Stimulated activated CD8-positive, alpha-beta memory T cell treated with anti-CD3 and anti-CD28 coated beads, Interleukin-15, amount 100 ng/mL, for 1 hour (primary cell): ENCODE results near the gene ZNF778.
"Not testable (repeated sequence)": the region's sequence is repeated elsewhere in the genome, so short reads cannot be mapped to it uniquely, and the experiment has no call there.

Source experiments
- DNase-seq: peaks from one replicate; pipeline ENCODE4 v3.0.0-alpha.2; 2020; ENCODE audit warnings: low read depth

ZNF778 gene

GRCh38 chr16:89217138-89217387, 440 bp upstream of the ZNF778 start:
- no peak for DNase-seq

DNA sequence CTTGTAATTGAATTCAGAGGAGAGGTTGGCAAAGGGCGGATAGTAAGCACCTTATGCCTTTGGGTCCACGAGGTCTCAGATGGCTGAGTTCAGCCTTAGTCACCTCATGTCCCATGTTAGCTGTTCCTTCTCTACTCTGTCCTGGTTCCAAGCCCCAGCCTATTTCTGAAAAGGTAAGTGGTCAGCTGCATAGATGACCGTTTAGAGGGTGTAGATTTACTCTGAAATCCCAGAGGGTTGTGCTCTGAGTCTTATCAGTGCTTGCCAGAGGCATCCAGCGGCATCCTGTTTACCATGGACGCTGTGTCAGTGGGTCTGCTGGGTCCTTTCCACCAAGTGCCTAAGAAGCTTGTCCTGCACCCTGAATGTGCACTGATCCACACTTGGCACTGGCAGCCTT, 1.9 kb downstream of the ZNF778 start:
- no peak for DNase-seq

GRCh38 chr16:89221604-89222003, 4.1 kb downstream of the ZNF778 start:
- DNase-seq: no peak

- DNase-seq: no peak
Measured at GRCh38 chr16:89222931-89223330, 5.4 kb downstream of the ZNF778 start.

- no peak for DNase-seq
Measured at GRCh38 chr16:89224665-89225064, 7.2 kb downstream of the ZNF778 start.

GRCh38 chr16:89230255-89230654, 12.8 kb downstream of the ZNF778 start:
- no peak for DNase-seq

DNA sequence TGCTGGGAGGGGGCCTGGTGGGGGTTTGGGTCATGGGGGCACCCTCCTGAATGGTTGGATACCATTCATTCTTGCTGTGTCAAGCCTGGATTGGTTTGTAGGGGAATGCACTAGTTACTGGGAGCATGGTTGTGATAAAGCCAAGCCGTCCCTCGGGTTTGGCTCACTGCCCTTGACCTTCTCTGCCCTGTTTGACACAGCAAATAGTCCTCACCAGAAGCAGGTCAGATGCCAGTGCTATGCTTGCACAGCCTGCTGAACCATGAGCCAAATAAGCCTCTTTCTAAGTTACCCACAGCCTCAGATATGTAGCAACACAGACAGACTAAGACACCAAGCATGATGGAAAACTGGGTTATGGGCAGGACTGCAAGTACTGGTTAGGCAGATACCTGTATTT, 14.6 kb downstream of the ZNF778 start:
- no peak for DNase-seq

GRCh38 chr16:89233678-89234490, 16.4 kb downstream of the ZNF778 start:
- no peak for DNase-seq

DNA sequence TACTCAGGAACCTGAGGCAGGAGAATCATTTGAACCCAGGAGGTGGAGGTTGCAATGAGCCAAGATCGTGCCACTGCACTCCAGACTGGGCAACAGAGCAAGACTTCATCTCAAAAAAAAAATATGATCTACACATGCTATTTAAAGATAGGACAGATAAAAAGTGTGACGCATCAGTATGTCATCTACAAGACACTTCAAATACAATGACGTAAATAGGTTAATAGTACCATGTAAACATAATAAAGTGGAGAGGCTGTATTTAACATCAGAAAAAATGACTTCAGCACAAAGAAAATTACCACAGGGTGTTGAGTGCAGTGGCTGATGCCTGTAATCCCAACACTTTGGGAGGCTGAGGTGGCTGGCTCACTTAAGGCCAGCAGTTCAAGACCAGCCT, 20.2 kb downstream of the ZNF778 start:
- no peak for DNase-seq

GRCh38 chr16:89241187-89242007, 23.9 kb downstream of the ZNF778 start:
- peak; percentile 39 for DNase-seq

DNA sequence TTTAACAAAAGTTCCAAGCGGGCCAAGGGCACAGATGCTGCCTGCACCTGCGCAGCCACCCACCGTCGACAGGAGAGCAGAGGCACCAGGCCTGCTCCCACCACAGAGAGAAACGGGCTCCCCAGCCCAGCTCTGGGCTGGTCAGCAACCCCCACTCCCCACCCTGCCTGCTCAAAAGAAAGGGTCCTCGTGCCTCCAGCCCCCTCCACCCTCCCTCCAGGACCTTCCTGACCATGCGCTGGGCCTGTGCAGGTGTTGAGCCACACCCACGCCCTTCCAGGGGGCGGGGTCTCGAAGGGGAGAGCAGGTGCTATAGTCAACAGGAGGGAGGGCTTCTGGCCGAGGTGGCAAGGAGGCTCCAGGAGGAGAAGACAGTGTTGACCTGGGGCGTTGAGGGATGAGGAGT, 25.3 kb downstream of the ZNF778 start:
- DNase-seq: no peak

DNA sequence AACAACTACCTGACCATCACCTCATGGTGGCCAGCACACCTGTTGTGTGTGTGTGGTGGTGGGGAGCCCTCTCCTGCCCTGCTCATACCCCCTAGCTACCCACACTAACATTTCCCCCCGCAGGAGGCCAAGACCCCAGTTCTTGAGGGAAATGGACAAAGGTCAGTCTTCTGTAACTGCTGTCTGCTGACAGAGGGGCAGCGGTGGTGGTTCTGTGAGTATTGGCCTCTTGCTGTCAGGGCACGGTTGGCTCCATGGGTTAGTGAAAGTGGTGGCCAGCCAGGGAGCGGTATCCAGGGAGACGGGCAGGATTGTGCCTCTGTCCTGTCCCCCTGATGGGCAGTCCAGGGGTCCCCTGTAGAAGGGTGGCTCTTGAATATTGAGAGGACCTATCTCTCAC, 26.2 kb downstream of the ZNF778 start:
- DNase-seq: no peak

DNA sequence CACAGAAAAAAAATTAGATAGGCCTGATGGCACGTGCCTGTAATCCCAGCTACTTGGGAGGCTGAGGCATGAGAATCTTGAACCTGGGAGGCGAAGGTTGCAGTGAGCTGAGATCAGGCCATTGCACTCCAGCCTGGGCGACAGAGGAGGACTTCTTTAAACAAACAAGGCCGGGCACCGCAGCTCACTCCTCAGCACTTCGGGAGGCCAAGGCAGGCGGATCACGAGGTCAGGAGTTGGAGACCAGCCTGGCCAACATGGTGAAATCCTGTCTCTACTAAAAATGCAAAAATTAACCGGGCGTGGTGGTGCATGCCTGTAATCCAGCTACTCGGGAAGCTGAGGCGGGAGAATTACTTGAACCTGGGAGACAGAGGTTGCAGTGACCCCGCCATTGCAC, 26.8 kb downstream of the ZNF778 start:
- DNase-seq: not testable (repeated sequence)

DNA sequence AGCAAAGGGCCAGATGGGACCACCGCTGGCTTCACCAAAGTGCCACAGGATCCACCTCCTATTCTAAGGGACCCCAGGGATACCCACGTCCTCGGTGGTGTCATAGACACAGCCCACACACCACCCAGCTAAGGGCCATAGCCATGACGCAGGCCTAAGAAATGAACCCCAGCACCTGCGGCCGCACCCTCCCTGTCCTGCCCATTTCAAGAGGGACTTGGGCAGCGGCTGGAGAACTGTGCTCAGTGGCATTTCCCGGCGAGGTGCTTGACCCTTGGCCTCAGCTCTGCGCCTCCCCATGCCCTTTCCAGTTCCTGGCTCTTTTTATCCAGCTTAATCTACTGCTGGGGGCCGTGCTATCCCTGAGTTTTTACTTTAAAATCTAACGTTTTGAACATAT, 27.3 kb downstream of the ZNF778 start:
- DNase-seq: no peak

DNA sequence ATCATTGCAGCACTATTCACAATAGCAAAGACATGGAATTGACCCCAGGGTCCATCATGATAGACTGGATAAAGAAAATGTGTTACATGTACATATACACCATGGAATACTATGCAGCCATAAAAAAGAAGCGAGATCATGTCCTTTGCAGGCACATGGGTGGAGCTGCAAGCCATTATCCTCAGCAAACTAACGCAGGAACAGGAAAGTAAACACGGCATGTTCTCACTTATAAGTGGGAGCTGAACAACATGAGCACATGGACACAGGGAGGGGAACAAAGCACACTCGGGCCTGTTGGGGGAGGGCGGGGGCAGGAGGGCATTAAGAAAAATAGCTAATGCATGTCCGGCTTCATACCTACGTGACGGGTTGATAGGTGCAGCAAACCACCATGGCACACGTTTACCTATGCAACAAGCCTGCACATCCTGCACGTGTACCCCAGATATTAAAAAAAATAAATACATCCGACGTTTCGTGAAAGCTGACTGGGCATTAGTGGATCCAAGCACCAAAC, 28.9 kb downstream of the ZNF778 start:
- no peak for DNase-seq

DNA sequence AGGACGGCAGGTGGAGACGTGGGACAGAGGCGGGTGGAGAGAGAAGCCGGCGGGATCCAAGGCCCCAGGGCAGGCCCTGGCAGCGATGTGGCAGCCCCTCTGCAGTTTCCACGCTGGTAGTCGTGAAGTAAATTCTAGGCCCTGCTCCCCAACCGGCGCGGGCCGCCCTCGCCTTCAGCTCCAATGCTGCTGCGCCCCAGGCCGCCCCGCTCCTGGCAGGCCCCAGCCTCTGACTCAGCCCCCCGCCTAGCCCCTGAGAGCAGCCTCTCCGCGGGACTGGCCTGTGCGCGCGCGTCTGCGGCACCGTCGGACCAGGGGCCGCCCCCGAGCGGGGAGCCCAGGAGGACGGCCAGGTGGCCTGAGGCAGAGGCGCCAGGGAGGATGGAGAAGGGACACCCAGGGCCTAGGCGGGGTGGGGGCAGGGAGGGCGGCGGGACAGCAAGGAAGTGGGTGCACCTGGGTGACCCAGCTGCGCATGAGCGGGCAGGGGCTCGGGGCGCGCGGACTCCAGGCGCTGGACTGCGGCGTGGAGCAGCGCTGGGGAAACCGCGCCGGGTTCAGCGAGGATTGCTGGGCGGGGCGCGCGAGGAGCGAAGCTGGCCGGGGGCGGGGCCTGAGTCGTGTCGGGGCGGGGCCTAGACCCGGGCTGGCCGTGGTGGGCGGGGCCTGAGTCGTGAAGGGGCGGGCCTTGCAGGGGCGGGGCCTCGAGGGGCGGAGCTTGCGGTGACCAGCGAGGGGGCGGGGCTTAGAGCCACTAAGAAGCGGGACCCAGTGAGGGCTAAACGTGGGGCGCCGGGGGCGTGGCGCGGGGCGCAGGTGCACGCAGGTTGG, 29.6 kb downstream of the ZNF778 start:
- DNase-seq: peak; percentile 99

DNA sequence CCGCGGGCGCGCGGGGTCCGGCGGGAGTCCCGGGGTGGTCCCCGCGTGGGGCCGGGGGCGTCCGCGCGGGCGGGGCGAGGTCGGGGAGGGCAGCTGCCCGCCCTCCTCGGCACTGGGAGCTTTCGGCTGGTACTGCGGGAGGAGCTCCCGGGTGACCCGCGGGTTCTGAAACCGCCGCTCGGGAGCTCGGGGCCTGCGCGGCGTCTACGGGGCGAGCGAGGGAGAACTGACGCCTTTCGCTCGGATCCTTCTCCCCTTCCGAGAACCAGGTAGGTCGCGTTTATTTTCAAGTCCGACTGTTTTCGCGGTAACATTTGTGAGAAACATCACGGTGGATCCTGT, 30.2 kb downstream of the ZNF778 start:
- not testable (repeated sequence) for DNase-seq

DNA sequence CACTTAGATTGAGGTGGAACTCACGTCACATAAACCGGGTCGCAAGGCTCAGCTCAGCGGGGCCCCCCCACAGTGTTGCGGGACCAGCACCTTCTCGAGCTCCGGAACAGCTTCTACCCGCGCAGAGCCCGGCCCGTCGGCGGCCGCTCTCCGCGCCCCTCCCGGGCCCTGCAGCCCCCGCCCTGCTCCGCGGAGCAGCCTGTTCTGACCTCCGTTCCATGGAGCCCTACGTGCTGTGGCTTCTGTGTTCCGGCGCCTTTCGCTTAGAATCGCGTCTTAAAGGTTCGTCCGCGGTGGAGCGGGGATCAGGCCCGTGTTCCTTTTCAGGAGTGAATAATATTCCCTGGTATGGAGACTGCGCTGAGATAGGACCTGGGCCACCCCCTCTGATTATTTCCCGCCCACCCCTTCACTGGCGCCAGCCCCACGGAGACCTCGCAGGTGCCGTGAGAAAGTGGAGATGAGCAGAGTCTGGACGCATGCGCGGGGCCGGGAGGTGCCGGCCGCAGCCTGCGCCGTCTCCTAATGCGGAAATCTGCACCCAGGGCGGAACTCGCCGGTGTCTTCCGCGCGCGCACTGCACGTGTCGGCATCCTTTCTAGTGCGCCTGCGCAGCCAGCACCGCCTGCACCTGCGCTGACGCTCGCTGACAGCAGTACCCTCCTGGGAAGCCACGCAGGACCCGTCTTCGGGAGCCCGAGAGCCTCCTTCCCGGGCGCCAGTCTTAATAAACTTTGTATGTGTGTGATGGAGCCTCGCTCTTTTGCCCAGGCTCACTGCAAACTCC, 30.9 kb downstream of the ZNF778 start:
- DNase-seq: no peak

- DNase-seq: no peak
Measured at GRCh38 chr16:89253548-89254287, 36.2 kb downstream of the ZNF778 start.

- peak; percentile 51 for DNase-seq
Measured at GRCh38 chr16:89256651-89257254, 39.2 kb downstream of the ZNF778 start.

- DNase-seq: no peak
Measured at GRCh38 chr16:89257281-89257731, 39.8 kb downstream of the ZNF778 start.
